Naive thymus-derived CD8-positive, alpha-beta T cell (primary cell): ENCODE data around the gene TMEM222. TPM values are rescaled to one million over a fixed set of nuclear protein-coding genes. Genes with fewer than 3 reads are reported as not detected.

ENCODE experiments used
- ATAC-seq, 2 donors: fragments of 150-1000 bp; cut with Tn5 transposase in 1 of 2; sonication (Bioruptor Pico), chemical (Tn5 transposase) in 1 of 2; 1 replicate in 1 of 2; 2 replicates in 1 of 2; pipeline ENCODE4 v1.10.0; 2021; ENCODE audit warnings: mild to moderate bottlenecking in 2 of 2, moderate library complexity in 2 of 2
- POLR2A ChIA-PET: fragments of 350-600 bp; sonication (Branson Sonifier 250); formaldehyde crosslinking; loops from one replicate; lab custom pipeline; 2021; ENCODE audit warnings: antibody characterized with exemption; lab: Charles Lee
- DNase-seq, 10 donors: peaks; one replicate each; pipeline versions ENCODE4 v3.0.0 to v3.0.0-alpha.2; 2020 to 2022
- H3K27ac Mint-ChIP-seq, 10 donors: one replicate each; pipeline ENCODE4 v1.8.0; 2020 to 2022; ENCODE audit warnings: mild to moderate bottlenecking in 10 of 10, mixed read lengths in 10 of 10, moderate library complexity in 4 of 10, inconsistent platforms in 1 of 10
- H3K27me3 Mint-ChIP-seq, 5 donors: one replicate each; pipeline ENCODE4 v1.8.0; 2021 to 2022; ENCODE audit warnings: mixed read lengths in 5 of 5
- H3K36me3 Mint-ChIP-seq, 3 donors: one replicate each; pipeline ENCODE4 v1.8.0; 2020 to 2022; ENCODE audit warnings: mixed read lengths in 3 of 3, mild to moderate bottlenecking in 2 of 3, inconsistent platforms in 1 of 3
- H3K4me1 Mint-ChIP-seq, 4 donors: one replicate each; pipeline ENCODE4 v1.8.0; 2021 to 2022; ENCODE audit warnings: mixed read lengths in 4 of 4
- H3K4me3 Mint-ChIP-seq, 10 donors: one replicate each; pipeline ENCODE4 v1.8.0; 2020 to 2022; ENCODE audit warnings: mild to moderate bottlenecking in 10 of 10, mixed read lengths in 10 of 10, moderate library complexity in 6 of 10, inconsistent platforms in 1 of 10
- H3K9me3 Mint-ChIP-seq, 9 donors: one replicate each; pipeline ENCODE4 v1.8.0; 2020 to 2022; ENCODE audit warnings: mixed read lengths in 9 of 9, mild to moderate bottlenecking in 3 of 9, inconsistent platforms in 1 of 9, moderate library complexity in 1 of 9
- polyA plus RNA-seq, 3 donors: library from polyadenylated mRNA; unstranded; fragments of 300-500 nt; fragmentation: Illumina TruSeq; gene quantifications; one replicate each; pipeline ENCODE4 v1.2.3, GENCODE V29; 2021
- total RNA-seq, 8 experiments: library from RNA in 2 of 8; stranded (reverse) in 2 of 8; gene quantifications; one replicate each; pipeline ENCODE4 v1.2.3 and lab custom pipeline; 2021 to 2026

The TMEM222 gene
- total and polyA plus RNA-seq, 5 experiments from 2014 or later = 42.5 to 57.1 (median 54.1) TPM

- H3K4me3 Mint-ChIP-seq = peak overlapping the region in 5 of 10 donors; percentile 39 to 86 (median 62)
- peaks cover 21 to 60% (median 51%) of the 10 kb centered on the region in 4 donors for H3K4me1 Mint-ChIP-seq
- H3K9me3 Mint-ChIP-seq = no peaks in the 10 kb centered on the region
- H3K27ac Mint-ChIP-seq = peak overlapping the region in 4 of 10 donors; percentile 34 to 80 (median 72)
- DNase-seq = no peak
- ATAC-seq = no peak
- no peaks in the 10 kb centered on the region for H3K27me3 Mint-ChIP-seq
- POLR2A ChIA-PET = interaction anchor here (0.6 to 10.3 kb wide), 4 partner anchors 9 to 967 kb away, joined by 3 to 142 read pairs (median 4); no protein-coding TSS in a partner anchor
- peaks cover 0 to 30% (median 2%) of the 10 kb centered on the region in 3 donors for H3K36me3 Mint-ChIP-seq
Measured at GRCh38 chr1:27345272-27345671, 23.3 kb downstream of the TMEM222 start.

GRCh38 chr1:27346357-27346756 is 24.4 kb downstream of the TMEM222 start:
- ATAC-seq (no peak), DNase-seq (no peak)
- H3K9me3 Mint-ChIP-seq = no peaks in the 10 kb centered on the region
- peaks cover 18 to 53% (median 41%) of the 10 kb centered on the region in 4 donors for H3K4me1 Mint-ChIP-seq
- H3K27me3 Mint-ChIP-seq = no peaks in the 10 kb centered on the region
- POLR2A ChIA-PET = interaction anchor here (0.7 to 10.3 kb wide), 4 partner anchors 10 to 1368 kb away, joined by 4 to 142 read pairs (median 6); partner anchors contain the start of genes MAP3K6 and TMEM222
- peak overlapping the region in 5 of 10 donors; percentile 57 to 87 (median 74) for H3K27ac Mint-ChIP-seq
- peak overlapping the region in 7 of 10 donors; percentile 4 to 66 (median 39) for H3K4me3 Mint-ChIP-seq
- peaks cover 0 to 30% (median 2%) of the 10 kb centered on the region in 3 donors for H3K36me3 Mint-ChIP-seq

GRCh38 chr1:27346991-27347624 is 25.1 kb downstream of the TMEM222 start:
- DNase-seq = no peak
- peaks cover 18 to 48% (median 38%) of the 10 kb centered on the region in 4 donors for H3K4me1 Mint-ChIP-seq
- H3K27me3 Mint-ChIP-seq = no peaks in the 10 kb centered on the region
- no peaks in the 10 kb centered on the region for H3K9me3 Mint-ChIP-seq
- H3K27ac Mint-ChIP-seq = peak overlapping the region in 5 of 10 donors; percentile 27 to 80 (median 56)
- H3K36me3 Mint-ChIP-seq = peaks cover 0 to 36% (median 2%) of the 10 kb centered on the region in 3 donors
- POLR2A ChIA-PET = interaction anchor here (0.5 to 10.3 kb wide), 4 partner anchors 9 to 24 kb away, joined by 4 to 142 read pairs (median 6); partner anchors contain the start of genes MAP3K6 and TMEM222
- ATAC-seq = no peak
- H3K4me3 Mint-ChIP-seq = peak overlapping the region in 1 of 10 donors; percentile 15

GRCh38 chr1:27348861-27349783 is 27.2 kb downstream of the TMEM222 start:
- Mint-ChIP-seq H3K36me3 (peaks cover 0 to 39% (median 2%) of the 10 kb centered on the region in 3 donors), H3K27ac (peak overlapping the region in 4 of 10 donors; percentile 31 to 76 (median 69)), H3K9me3 (no peaks in the 10 kb centered on the region), H3K4me1 (peaks cover 10 to 30% (median 28%) of the 10 kb centered on the region in 4 donors), H3K4me3 (peak overlapping the region in 9 of 10 donors; percentile 43 to 73 (median 64)), H3K27me3 (no peaks in the 10 kb centered on the region)
- peak in 7 of 10 donors; percentile 15 to 47 (median 30) for DNase-seq
- ATAC-seq = peak; percentile 62 to 93
- POLR2A ChIA-PET = interaction anchor here (0.7 to 2.8 kb wide), 5 partner anchors 8 to 260 kb away, joined by 3 to 14 read pairs (median 6); partner anchors contain the start of gene SYTL1

- no peak for DNase-seq
- peaks cover 7 to 24% (median 22%) of the 10 kb centered on the region in 4 donors for H3K4me1 Mint-ChIP-seq
- no peaks in the 10 kb centered on the region for H3K9me3 Mint-ChIP-seq
- peak in 1 of 2 donors; percentile 58 for ATAC-seq
- POLR2A ChIA-PET = interaction anchor here (0.7 to 2.8 kb wide), 5 partner anchors 8 to 259 kb away, joined by 3 to 14 read pairs (median 6); partner anchors contain the start of gene SYTL1
- H3K4me3 Mint-ChIP-seq = peak overlapping the region in 3 of 10 donors; percentile 13 to 62 (median 54)
- H3K27me3 Mint-ChIP-seq = no peaks in the 10 kb centered on the region
- H3K36me3 Mint-ChIP-seq = peaks cover 0 to 37% (median 2%) of the 10 kb centered on the region in 3 donors
- H3K27ac Mint-ChIP-seq = peak overlapping the region in 1 of 10 donors; percentile 44
Measured at GRCh38 chr1:27349784-27350662, 28.1 kb downstream of the TMEM222 start.

GRCh38 chr1:27350663-27351540 is 28.9 kb downstream of the TMEM222 start:
- POLR2A ChIA-PET = interaction anchor here (2.5 to 9.7 kb wide), 3 partner anchors 7 to 10 kb away, joined by 13 to 142 read pairs (median 14); partner anchors contain the start of gene SYTL1
- peak overlapping the region in 2 of 10 donors; percentile 18 to 27 for H3K27ac Mint-ChIP-seq
- no peaks in the 10 kb centered on the region for H3K9me3 Mint-ChIP-seq
- no peaks in the 10 kb centered on the region for H3K27me3 Mint-ChIP-seq
- peak overlapping the region in 2 of 10 donors; percentile 13 to 54 for H3K4me3 Mint-ChIP-seq
- ATAC-seq (no peak), DNase-seq (no peak)
- H3K4me1 Mint-ChIP-seq = peaks cover 11 to 26% (median 24%) of the 10 kb centered on the region in 4 donors
- peaks cover 0 to 29% (median 0%) of the 10 kb centered on the region in 3 donors for H3K36me3 Mint-ChIP-seq

DNA sequence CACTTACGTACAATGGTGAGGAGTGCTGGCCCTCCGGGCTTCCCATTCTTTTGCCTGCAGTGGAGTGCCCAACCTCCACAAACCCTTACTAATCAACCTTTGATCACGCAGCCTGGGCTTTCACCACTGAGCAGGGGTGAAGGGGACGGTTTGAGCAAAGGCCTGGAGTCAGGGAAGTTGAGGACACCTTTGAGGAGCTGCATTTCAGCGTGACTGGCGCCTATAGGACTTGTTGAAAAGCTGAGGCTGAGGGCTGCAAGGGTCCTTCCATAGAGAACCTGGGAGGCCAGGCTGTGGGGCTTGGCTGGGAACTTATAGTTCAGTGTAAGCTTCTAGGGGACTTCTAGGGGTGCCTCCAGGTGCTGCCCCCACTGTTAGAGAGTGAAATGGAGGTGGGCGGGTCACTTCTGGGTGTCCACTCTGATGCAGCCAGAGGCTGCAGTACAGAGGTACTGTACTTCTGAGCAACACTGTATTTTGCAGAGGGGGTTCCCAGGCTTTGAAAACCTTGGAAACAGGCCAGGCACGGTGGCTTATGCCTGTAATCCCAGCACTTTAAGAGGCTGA is 29.7 kb downstream of the TMEM222 start:
- DNase-seq = no peak
- ATAC-seq = no peak
- Mint-ChIP-seq H3K4me1 (peaks cover 8 to 27% (median 23%) of the 10 kb centered on the region in 4 donors), H3K9me3 (no peaks in the 10 kb centered on the region), H3K27me3 (no peaks in the 10 kb centered on the region), H3K36me3 (peaks cover 0 to 23% (median 0%) of the 10 kb centered on the region in 3 donors), H3K4me3 (no peak overlapping the region), H3K27ac (peak overlapping the region in 3 of 10 donors; percentile 15 to 65 (median 27))
- POLR2A ChIA-PET = interaction anchor here (1.7 to 9.7 kb wide), 2 partner anchors 9 to 14 kb away, joined by 4 to 142 read pairs; partner anchors contain the start of gene SYTL1

DNA sequence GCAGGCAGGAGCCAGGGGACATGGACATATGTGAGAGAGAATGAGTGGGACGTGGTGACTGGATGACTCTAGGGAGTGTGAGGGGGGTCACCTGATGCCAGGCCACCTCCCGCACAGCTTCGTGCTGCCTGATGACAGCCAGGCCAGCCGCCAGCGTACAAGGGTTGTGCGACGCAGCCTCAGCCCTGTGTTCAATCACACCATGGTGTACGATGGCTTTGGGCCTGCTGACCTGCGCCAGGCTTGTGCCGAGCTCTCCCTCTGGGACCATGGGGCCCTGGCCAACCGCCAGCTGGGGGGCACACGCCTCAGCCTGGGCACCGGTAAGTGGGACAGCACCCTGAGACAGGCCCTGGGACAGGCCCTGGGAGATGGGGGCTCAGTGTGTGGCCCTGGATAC is 31.2 kb downstream of the TMEM222 start:
- Mint-ChIP-seq H3K4me3 (no peak overlapping the region), H3K27me3 (no peaks in the 10 kb centered on the region), H3K9me3 (no peaks in the 10 kb centered on the region), H3K36me3 (peaks cover 0 to 14% (median 0%) of the 10 kb centered on the region in 3 donors), H3K27ac (peak overlapping the region in 4 of 10 donors; percentile 29 to 61 (median 49)), H3K4me1 (peaks cover 5 to 34% (median 27%) of the 10 kb centered on the region in 4 donors)
- DNase-seq (no peak), ATAC-seq (no peak)
- POLR2A ChIA-PET = interaction anchor here (0.6 to 9.7 kb wide), 3 partner anchors 11 to 26 kb away, joined by 3 to 142 read pairs (median 4); partner anchors contain the start of gene SYTL1

DNA sequence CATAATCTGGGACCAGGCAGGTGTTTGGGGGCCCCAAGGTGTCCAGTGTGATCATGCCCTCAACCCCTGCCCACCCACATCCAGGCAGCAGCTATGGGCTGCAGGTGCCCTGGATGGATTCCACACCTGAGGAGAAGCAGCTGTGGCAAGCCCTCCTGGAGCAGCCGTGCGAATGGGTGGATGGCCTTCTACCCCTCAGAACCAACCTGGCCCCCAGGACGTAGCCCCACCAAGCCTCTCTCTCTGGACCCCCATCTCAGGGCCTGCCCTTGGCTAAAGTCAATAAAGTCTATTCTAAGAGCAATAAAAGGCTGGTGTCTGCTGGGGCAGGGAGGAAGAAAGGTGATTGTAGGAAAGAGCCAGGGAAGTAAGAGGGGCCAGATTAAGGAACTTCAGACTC is 31.7 kb downstream of the TMEM222 start:
- Mint-ChIP-seq H3K4me3 (peak overlapping the region in 1 of 10 donors; percentile 37), H3K27me3 (no peaks in the 10 kb centered on the region), H3K4me1 (peaks cover 5 to 37% (median 27%) of the 10 kb centered on the region in 4 donors), H3K27ac (peak overlapping the region in 8 of 10 donors; percentile 14 to 74 (median 47)), H3K9me3 (no peaks in the 10 kb centered on the region), H3K36me3 (peaks cover 0 to 14% (median 0%) of the 10 kb centered on the region in 3 donors)
- POLR2A ChIA-PET = interaction anchor here (0.7 to 9.7 kb wide), 3 partner anchors 11 to 108 kb away, joined by 4 to 142 read pairs (median 4); partner anchors contain the start of gene SYTL1
- no peak for DNase-seq
- no peak for ATAC-seq

GRCh38 chr1:27355683-27356082 is 33.7 kb downstream of the TMEM222 start:
- Mint-ChIP-seq H3K4me3 (peak overlapping the region in 7 of 10 donors; percentile 26 to 84 (median 49)), H3K4me1 (peaks cover 16 to 51% (median 45%) of the 10 kb centered on the region in 4 donors), H3K36me3 (peaks cover 0 to 10% (median 0%) of the 10 kb centered on the region in 3 donors), H3K9me3 (no peaks in the 10 kb centered on the region), H3K27ac (peak overlapping the region in 9 of 10 donors; percentile 25 to 95 (median 80)), H3K27me3 (no peaks in the 10 kb centered on the region)
- ATAC-seq (no peak), DNase-seq (no peak)
- POLR2A ChIA-PET = interaction anchor here (1.0 to 9.7 kb wide), 5 partner anchors 10 to 243 kb away, joined by 3 to 142 read pairs (median 4); partner anchors contain the start of genes MAP3K6 and SYTL1
